Tibial nerve (tissue), 4 donors: ENCODE measurements around the gene CCDC197.

Experiments used
- EP300 ChIP-seq, 2 donors: sonication (generic); formaldehyde crosslinking; IDR thresholded peaks; one replicate each; pipeline ENCODE4 v1.6.1; 2017; ENCODE audit warnings: antibody characterized with exemption in 2 of 2, mild to moderate bottlenecking in 1 of 2
- POLR2A ChIP-seq, 2 donors: fragments of 450-650 bp; IDR thresholded peaks; one replicate each; pipeline ENCODE4 v1.6.1; 2017; ENCODE audit warnings: antibody characterized with exemption in 2 of 2, mild to moderate bottlenecking in 2 of 2, moderate library complexity in 2 of 2
- TF ChIP-seq, protein P1 (sequence below), 5 experiments: fragments of 200-600 bp in 3 of 5; fragments of 450-650 bp in 2 of 5; sonication (generic) in 3 of 5; IDR thresholded peaks; one replicate each; pipeline ENCODE4 v1.5.1; 2016 to 2019; ENCODE audit warnings: antibody characterized with exemption in 5 of 5, mild to moderate bottlenecking in 3 of 5, moderate library complexity in 2 of 5

DNA sequence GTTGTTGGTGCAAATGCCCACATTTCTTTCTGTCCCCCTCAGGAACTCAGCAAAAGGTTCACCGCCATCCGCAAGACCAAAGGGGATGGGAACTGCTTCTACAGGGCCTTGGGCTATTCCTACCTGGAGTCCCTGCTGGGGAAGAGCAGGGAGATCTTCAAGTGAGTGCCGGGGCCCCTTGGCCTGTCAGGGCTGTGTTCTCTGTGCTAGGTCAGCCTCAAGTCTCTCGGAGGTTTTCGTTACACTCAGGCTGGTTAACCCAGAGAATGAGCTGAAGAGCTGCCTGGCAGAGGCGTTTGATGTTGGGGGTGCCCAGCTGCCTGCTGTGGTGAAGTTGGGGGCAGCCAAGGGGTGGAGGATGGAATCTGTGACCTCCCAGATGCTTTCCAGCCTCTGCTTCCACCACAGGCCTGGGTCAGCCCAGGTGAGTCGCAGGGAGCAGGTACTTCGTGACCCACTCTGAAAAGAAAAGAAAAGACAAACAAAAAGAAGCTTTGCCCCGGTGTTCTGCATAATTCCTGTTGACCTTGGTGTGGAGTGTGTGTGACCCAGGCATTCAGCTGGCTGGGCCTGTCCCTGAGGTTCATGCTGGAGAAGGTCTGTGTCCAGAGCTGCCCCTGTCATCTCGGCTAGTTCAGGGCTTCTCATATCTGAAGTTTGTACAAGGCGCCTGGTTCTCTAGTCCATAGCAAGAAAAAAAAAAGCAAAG is 42.0 kb downstream of the CCDC197 start:
- TF ChIP-seq, protein P1, sequence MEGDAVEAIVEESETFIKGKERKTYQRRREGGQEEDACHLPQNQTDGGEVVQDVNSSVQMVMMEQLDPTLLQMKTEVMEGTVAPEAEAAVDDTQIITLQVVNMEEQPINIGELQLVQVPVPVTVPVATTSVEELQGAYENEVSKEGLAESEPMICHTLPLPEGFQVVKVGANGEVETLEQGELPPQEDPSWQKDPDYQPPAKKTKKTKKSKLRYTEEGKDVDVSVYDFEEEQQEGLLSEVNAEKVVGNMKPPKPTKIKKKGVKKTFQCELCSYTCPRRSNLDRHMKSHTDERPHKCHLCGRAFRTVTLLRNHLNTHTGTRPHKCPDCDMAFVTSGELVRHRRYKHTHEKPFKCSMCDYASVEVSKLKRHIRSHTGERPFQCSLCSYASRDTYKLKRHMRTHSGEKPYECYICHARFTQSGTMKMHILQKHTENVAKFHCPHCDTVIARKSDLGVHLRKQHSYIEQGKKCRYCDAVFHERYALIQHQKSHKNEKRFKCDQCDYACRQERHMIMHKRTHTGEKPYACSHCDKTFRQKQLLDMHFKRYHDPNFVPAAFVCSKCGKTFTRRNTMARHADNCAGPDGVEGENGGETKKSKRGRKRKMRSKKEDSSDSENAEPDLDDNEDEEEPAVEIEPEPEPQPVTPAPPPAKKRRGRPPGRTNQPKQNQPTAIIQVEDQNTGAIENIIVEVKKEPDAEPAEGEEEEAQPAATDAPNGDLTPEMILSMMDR (IDR thresholded peaks at IDR 0.05), result no peak
- TF ChIP-seq POLR2A (IDR thresholded peaks at IDR 0.05) (no peak), EP300 (IDR thresholded peaks at IDR 0.05) (no peak)
